ENCODE measurements around the gene COQ10B. TPM values are rescaled to one million over a fixed set of nuclear protein-coding genes. Genes with fewer than 3 reads are reported as not detected.

The COQ10B gene
- total and polyA plus RNA-seq, 2 of the 4 experiments (the other 2 are of a cell fraction), result 9.5 to 28.7 TPM

DNA sequence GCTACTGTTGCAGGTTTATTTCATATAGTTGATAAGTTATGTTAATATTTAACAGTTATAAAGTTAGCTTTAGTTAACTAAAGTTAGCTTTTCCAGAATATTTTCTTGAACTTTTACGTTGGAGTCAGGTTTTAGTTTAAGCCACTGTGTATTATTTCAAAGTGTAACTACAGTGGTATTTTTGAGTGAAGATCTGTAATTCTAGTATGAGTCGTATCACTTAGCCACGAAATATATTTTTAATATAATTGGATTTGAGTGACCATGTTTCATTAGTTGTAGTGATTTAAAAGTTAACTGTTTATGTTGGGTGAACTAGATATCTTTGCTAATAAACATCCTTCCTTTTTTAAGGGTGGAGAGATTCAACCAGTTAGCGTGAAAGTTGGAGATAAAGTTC lies 49.3 kb downstream of the COQ10B start:
- no peak overlapping the region for H4K5ac ChIP-seq (ENCODE audit: low read depth, low read length)
- H2BK120ac ChIP-seq (ENCODE audit: low read depth, low read length), result no peak overlapping the region
- WGBS, 2 experiments (ENCODE audit: extremely low coverage in 2 of 2, insufficient read length in 1 of 2), result no CpG with 5 or more reads among the region's 4 CpGs
- H3K9me3 ChIP-seq (ENCODE audit: control insufficient read depth, insufficient read depth, low read length), result no peaks in the 10 kb centered on the region
- H3K4me1 ChIP-seq (ENCODE audit: control insufficient read depth, insufficient read depth, low read length), result 0 out of 2 replicates have a peak, but pooled peaks cover 1% of the 10 kb centered on the region
- DNase-seq, result no peak
- no peak overlapping the region for H4K91ac ChIP-seq (ENCODE audit: insufficient read depth, low read depth, low read length)
- no peak overlapping the region for H3K18ac ChIP-seq (ENCODE audit: low read depth, low read length)
- H3K4me2 ChIP-seq (ENCODE audit: low read depth, low read length), result no peak overlapping the region
- TF ChIP-seq MXI1 (IDR thresholded peaks at IDR 0.05; ENCODE audit: borderline replicate concordance, low read depth, low read length) (no peak), FOS (IDR thresholded peaks at IDR 0.05; ENCODE audit: low read depth, low read length) (no peak)
- peaks cover 9 to 32% of the 10 kb centered on the region in 2 experiments; a peak in 3 of 4 replicates for H3K79me1 ChIP-seq (ENCODE audit: low read depth in 1 of 2, low read length in 2 of 2)
- H2BK20ac ChIP-seq (ENCODE audit: low read depth, low read length), result no peak overlapping the region
- no peak overlapping the region for H2AK5ac ChIP-seq (ENCODE audit: low read depth, low read length)
- no TSS peak for BruUV-seq (replicated peaks)
- in situ Hi-C loops (cut with MboI; ENCODE audit: low sequenced_read_pairs) (loop anchor here (10.0 kb wide), 1 partner anchor 272 kb away; no protein-coding TSS in a partner anchor), intact Hi-C loops (cut with micrococcal nuclease) (no loop called here), dilution Hi-C loops (cut with HindIII; ENCODE audit: low sequenced_read_pairs, unreplicated experiment) (no loop called here)
- no peak overlapping the region for H4K8ac ChIP-seq (ENCODE audit: low read depth in 2 of 2, low read length in 2 of 2)
- no peak overlapping the region for H3K4ac ChIP-seq (ENCODE audit: low read depth, low read length)
- ChIA-PET POLR2A (ENCODE audit: unreplicated experiment) (no interaction called here), CTCF (no interaction called here)
- no peak overlapping the region for H3K9ac ChIP-seq (ENCODE audit: low read depth, low read length)
- H4K20me1 ChIP-seq (ENCODE audit: insufficient read depth, low read length), result peaks cover 26% of the 10 kb centered on the region
- H2AK9ac ChIP-seq (replicated peaks; ENCODE audit: low read depth, low read length, poor library complexity), result no peak overlapping the region
- H3K23ac ChIP-seq (ENCODE audit: low read depth, low read length), result no peak overlapping the region
- H2AFZ ChIP-seq (replicated peaks; ENCODE audit: low read length, poor library complexity), result no peak overlapping the region
- no peaks in the 10 kb centered on the region for H3K27me3 ChIP-seq (ENCODE audit: control insufficient read depth, insufficient read depth, low read length)
- no peaks in the 10 kb centered on the region for H3K9me1 ChIP-seq (ENCODE audit: insufficient read depth, low read length)
- no peak overlapping the region for H3K56ac ChIP-seq (ENCODE audit: extremely low read depth, insufficient read depth, low read length)
- no peak overlapping the region for H3K27ac ChIP-seq (ENCODE audit: insufficient read depth, low read length)
- H3K4me3 ChIP-seq (ENCODE audit: insufficient read depth, low read depth, low read length), result no peak overlapping the region
- peaks cover 10% of the 10 kb centered on the region for H3K36me3 ChIP-seq (ENCODE audit: control insufficient read depth, insufficient read depth, low read length)
- H3K14ac ChIP-seq (replicated peaks; ENCODE audit: low read depth, low read length), result no peak overlapping the region
- ATAC-seq (ENCODE audit: low read depth), result no peak
- no peak overlapping the region for H2BK5ac ChIP-seq (ENCODE audit: low read depth, low read length, poor library complexity, severe bottlenecking)
- H2BK15ac ChIP-seq (ENCODE audit: low read depth, low read length), result no peak overlapping the region

All from IMR-90 (cell line).